Iris pigment epithelial cell (primary cell): ENCODE measurements around the gene RDX.
"Not testable (repeated sequence)": the region's sequence is repeated elsewhere in the genome, so short reads cannot be mapped to it uniquely, and the experiment has no call there.

Source experiments
- DNase-seq: peaks from one replicate; pipeline ENCODE4 v3.0.0-alpha.2; 2011; ENCODE audit warnings: low read depth

Gene RDX

DNA sequence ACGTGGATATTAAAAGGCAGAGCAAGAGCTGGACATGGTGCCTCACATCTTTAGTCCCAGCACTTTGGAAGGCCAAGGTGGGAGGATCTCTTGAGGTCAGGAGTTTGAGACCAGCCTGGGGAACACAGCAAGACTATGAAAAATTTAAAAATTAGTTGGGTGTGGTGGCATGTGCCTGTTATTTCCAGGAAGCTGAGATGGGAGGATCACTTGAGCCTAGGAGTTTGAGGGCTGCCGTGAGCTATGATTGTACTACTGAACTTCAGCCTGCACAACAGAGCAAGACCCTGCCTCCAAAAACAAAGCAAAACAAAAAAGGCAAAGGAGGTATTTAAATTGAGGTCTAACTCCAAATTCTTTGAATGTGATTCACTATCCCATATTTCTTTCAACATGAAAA, 23.5 kb downstream of the RDX start:
- peak; percentile 17 for DNase-seq

DNA sequence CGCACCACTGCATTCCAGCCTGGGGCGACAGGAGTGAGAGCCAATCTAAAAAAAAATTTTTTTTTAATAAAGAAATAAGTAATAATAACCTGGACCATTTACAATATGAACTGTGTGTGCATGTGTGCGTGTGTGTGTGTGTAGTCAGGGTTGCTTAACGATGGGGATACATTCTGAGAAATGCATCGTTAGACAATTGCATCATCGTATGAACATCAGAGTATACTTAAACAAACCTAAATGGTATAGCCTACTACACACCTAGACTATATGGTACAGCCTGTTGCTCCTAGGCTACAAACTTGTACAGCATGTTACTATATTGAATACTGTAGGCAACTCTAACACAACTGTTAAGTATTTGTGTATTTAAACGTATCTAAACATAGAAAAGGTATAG, 26.4 kb downstream of the RDX start:
- no peak for DNase-seq

DNA sequence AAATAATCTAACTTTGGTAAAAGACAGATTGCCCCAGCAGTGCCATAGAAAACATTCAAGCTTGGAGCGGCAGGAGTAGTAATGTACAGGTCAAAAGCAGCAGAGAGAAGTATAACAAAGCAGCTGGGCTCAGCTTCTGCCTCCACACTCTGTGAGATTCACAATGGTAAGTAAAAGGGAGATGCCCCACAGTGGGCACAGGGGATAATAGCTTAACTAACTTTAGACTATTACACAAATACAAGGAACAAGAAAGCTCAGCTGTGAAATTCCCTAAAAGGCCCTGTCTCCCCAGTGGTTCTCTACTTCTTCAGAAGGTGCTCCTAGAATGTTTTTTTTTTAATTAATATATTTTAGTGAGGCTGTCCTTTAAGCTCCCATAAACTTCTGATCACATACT, 28.0 kb downstream of the RDX start:
- DNase-seq: no peak

DNA sequence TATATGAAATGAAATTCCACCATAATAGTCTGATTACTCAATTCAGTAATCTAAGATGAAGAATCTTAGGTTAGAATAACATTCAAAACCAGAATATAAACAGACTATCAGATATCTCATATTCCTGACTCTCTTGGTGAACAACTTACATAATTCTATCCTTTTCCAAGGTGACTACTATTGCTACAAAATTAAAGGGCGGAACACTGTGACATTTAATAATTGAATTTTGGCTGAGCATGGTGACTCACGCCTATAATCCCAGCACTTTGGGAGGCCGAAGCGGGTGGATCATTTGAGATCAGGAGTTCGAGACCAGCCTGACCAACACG, 34.4 kb downstream of the RDX start:
- DNase-seq: peak; percentile 61

DNA sequence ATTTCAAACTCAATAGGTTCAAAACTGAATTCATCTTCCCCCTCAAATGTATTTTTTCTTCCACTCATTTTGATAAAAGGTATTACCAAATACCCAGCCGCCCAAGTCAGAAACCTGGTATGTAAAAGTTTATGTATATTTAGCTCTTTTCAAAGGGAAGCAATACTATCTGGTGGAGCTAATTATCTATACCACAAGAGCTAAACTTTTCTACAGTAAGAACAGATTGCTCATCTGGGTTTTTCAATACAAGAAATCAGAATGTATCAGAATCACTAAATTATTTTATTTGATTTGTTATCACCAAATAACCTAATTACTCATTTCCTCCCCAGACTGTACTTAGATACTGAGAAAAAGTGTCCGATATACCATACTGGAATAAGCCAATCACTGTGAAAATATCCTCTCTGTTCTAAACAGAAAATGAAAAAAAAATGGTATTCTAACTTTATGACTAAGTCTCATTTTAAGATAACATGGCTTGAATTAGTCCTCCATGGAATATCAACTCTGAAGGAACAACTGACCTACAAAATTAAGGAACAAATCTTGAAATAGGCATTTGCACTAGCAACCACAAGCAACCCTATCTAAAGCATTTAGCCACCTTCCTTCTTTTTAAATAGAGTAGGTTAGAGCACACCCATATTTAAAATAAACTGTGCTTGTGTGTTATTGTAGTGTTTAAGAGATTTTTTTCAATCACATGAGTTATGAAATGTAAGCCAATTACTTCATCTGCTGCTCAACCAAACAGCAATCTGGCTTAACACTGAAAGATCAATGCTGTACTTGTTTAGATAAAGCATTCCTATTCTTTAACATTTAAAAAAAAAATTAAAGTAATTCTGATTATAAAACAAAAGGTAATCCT, 35.0 kb downstream of the RDX start:
- DNase-seq: peak; percentile 50

DNA sequence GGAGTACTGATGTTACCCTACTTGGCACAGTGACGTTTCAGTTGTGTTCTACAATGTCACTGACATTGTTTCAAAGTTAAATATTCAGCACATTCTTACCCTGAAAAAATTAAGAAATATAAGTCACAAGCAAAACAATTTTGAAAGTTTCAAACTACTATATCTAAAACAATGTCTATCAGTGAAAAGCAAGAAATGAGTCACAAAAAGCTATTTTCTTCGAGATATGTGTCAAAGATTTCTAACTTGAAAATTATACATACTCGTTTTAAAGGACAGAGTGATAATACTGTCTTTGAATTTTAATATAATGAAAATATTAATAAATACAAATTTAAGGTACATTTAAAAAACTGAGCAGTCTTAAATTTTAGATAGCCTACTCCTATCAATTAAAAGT, 42.9 kb downstream of the RDX start:
- no peak for DNase-seq

DNA sequence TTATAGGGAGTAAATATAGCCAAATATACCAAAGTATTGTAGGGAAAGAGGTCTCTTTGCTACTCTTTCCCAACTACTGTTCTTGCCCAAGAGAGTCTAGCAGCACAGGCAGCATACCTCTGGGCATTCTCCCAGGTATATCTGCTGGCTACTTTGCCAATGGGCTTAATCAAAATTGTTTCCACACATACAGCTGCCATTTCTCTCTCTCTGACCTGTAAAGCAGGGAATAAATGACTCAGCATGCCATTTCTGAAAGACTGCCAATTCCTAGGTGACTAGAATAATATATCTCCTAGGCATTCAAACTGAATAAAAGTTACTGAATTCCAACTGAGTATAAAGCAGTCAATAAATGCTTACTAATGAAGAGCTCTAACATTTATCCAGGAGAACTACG, 44.6 kb downstream of the RDX start:
- peak; percentile 80 for DNase-seq

DNA sequence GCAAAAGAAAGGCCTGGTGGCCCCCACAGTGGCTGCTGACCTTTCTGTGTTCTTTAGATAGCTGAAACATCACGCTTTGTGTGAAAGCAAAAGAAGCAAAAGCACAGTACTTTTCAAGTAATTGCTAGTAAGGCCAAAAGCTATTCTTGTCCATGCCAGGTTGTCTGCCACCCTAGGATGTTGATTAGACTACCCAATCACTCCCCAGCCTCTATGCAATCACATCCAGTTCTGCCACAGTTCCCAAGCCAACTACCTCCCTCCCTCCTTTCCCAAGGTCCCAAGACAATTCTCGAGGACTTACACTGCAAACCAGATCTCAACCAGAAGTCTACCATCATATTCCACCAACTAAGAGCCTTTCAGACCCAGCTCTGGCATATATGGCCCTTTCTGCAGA, 46.2 kb downstream of the RDX start:
- no peak for DNase-seq

DNA sequence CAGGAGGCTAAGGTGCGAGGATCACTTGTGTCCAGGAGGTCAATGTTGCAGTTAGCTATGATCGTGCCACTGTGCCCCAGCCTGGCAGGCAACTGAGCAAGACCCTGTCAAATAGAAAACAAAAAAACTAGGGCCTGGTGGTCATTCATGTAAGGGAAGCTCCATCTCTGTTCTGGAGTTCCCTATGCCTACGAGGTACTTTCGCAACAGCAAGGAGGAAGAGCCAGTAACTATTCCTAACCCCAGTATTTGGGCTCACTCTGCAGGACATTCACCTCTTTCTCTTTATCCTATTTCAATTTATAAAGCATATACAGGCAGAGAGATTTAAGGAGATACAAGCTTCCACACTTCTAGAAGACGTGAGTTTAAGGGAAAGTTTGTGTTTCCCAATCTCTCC, 46.6 kb downstream of the RDX start:
- no peak for DNase-seq

DNA sequence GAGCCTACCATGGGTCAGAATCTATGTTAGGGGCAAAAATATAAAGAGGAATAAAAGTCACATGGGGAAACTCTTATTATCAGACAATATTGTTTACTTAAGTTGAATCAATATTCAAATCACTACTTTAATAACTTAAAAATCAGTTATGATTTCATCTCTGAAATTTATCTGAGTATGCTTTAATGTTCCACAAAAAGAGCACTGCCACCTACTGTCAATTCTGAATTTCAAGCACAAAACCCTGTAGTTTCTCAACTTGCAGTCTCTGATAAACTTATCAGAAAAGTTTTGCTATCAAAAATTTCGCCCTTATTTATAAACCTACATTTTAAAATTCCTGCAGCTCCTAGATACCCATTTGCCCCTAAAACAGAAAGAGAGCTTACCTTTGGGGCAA, 47.3 kb downstream of the RDX start:
- DNase-seq: no peak

DNA sequence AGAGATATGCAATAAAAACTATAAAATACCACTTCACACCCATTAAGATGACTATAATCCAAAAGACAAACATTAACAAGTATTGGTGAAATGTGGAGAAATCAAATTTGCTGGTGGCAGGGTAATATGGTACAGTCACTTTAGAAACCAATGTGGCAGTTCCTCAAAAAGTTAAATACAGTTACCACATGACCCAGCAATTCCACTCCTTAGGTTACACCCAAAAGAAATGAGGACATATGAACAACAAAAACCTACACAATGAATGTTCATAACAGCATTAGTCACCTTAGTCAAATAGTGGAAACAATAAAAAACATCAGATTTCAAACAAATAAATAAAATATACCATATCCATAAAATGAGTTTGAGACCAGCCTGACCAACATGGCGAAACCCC, 52.6 kb downstream of the RDX start:
- no peak for DNase-seq

DNA sequence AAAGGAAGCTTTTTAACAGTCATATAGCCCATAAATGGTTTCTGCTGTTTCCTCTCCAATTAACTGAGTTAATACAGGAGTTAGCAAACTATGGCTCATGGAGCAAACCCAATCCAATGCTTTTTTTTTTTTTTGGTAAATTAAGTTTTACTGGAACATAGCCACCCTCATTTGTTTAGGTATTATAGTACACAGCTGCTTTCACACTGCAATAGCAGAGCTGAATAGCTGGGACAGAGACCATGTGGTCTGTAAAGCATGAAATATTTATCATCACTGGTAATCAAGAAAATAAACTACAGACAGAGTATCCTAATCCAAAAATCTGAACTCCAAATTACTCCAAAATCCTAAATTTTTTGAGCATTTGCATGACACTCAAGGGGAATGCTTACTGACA, 53.7 kb downstream of the RDX start:
- no peak for DNase-seq

DNA sequence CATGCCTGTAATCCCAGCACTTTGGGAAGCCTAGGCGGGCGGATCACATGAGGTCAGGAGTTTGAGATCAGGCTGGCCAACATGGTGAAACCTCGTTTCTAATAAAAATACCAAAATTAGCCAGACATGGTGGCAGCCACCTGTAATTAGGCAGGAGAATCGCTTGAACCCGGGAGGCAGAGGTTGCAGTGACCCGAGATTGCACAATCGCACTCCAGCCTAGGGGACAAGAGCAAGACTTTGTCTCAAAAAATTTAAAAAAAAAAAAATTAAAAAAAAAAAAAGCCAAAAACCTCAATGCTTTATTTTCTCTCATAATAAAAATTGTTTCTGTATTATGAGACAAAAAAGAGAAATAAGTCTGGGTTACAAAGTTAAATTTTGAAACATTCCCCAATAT, 54.2 kb downstream of the RDX start:
- DNase-seq: no peak

DNA sequence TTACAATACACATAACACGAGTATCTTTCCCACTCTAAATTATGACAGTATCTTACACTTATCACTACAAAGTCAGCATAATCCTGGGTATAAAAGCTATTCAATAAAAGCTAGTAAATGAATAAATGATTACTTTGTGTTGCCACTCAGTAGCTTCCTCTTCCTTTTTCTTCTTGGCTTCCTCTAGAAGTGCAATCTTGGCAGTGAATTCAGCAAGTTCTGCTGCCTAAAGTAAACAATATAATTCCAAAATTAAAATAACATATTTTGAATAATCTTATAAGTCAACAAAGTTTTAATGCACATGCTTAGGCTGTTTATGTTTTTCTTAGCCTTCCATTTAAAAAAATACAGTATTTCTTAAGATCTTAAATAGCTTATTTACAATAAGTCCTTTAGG, 60.4 kb downstream of the RDX start:
- DNase-seq: no peak

DNA sequence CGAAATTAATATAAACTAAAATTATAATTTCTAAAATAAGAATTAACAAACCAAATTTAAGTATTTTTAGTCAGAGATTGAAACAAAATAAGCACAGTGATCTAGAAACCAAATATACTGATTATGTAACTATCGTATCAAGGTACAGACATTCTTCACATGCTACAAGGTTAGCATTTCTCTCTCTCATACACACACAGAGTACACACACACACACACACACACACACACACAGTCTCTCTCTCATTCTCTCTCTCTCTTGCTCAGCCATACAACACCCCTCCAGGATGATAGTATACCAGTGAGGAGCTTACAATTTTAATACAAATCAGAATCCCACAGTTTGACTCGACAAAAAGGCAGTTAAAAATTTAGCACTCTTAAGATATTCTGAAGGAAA, 66.0 kb downstream of the RDX start:
- DNase-seq: no peak

DNA sequence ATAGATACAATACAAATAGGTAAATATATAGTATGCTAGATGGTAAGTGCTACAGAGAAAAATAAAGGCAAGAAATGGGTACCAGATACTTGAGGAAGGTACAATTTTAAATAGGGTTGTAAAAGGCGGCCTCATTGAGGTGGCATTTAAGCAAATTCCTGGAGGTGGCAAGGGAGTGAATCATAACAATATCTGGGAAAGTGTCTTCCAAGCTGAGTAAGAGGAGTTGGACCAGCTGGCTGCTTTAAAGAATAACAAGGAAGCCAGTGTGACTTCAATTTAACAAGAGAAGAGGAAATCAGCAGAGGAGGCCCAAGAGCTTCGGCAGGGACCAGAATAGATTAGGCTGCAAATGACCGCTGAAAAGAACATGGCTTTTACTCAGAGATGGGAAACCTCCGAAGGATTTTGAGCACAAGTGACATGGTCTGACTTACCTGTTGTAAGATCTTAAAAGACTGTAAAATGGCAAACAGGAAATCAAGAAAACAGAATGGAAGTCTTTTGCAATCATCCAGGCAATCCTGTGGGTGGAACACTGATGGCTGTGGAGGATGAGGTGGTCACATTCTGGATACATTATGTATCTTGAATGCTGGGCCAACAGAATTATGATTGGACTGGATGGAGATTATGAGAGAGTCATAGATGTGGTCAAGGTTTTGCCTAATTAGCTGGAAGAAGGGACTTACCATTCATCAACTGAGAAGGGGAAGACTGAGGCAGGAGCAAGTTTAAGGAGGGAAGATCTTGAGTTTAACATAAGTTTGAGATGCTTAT, 77.2 kb downstream of the RDX start:
- peak; percentile 65 for DNase-seq

DNA sequence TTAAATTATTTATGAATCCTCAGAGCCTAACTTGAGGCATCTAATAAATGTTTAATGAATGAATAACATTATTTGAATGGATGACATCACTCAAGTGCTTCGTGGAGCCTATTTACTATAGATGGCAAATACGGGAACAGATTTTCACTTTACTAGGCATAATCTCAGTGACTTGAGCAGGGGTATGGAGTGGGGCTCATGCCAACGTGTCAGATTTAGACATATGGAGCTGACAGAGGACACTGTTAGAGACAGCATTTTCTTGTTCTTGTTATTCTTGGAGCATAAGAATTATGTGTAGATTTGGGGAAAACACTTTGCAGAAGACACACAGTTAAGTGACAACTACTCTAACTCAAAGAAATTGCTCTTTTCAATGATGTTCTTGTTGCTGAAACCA, 78.5 kb downstream of the RDX start:
- DNase-seq: no peak

DNA sequence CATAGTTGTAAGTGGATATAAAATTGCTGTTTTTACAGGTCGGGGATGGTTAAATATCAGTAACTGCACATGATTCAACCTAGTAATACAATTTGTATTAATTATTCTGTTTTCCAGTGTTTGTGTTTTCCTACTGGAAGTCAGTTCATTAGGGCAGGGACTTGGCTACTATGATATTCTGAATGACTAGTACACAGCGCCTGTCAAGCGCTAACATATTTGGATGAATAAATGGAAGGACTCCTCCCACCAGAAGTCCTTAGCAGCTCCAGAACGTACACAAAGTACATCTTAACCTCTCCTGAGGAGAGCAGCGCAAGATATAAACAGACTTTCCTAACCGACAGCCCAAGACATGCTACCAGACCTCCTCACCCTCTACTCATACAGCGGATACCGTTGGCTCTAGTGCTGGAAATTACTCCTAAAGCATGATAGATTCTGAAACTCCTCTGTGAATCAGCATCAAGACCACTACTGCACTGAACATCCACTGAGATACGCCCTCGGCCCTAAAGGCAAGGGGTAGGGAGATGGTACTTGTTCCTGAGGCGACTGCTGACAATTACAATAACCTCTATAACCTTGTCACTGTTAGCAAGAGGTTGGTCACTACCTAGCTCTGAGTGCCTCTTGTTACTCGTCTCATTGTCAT, 79.1 kb downstream of the RDX start:
- no peak for DNase-seq

DNA sequence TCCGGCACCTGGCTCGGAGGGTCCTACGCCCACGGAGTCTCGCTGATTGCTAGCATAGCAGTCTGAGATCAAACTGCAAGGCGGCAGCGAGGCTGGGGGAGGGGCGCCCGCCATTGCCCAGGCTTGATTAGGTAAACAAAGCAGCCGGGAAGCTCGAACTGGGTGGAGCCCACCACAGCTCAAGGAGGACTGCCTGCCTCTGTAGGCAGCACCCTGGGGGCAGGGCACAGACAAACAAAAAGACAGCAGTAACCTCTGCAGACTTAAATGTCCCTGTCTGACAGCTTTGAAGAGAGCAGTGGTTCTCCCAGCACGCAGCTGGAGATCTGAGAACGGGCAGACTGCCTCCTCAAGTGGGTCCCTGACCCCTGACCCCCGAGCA, 87.1 kb downstream of the RDX start:
- not testable (repeated sequence) for DNase-seq

DNA sequence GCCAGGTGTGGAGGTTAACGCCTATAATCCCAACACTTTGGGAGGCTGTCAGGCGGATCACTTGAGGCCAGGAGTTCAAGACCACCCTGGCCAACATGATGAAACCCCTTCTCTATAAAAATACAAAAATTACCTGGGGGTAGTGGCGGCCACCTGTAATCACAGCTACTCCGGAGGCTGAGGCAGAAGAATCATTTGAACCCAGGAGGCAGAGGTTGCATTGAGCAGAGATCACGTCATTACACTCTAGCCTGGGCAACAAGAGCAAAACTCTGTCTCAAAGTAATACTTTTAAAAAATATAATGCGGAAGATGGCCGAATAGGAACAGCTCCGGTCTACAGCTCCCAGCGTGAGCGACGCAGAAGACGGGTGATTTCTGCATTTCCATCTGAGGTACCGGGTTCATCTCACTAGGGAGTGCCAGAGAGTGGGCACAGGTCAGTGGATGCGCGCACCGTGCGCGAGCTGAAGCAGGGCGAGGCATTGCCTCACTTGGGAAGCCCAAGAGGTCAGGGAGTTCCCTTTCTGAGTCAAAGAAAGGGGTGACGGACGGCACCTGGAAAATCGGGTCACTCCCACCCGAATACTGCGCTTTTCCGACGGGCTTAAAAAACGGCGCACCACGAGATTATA, 87.6 kb downstream of the RDX start:
- DNase-seq: not testable (repeated sequence)

DNA sequence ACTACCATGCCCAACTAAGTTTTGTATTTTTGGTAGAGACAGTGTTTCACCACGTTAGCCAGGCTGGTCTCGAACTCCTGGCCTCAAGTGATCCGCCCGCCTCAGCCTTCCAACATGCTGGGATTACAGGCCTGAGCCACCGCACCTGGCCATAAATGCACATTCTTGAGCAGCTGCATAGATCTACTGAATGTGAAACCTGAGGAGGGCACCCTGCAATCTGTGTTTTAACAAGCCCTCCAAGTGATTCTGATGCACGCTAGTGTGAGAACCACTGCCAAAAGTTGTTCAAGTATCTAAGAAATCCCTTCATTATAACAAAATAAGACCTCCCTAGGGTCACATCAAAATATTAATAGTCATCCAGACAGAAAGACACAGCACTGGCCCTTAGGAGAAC, 89.3 kb downstream of the RDX start:
- no peak for DNase-seq

DNA sequence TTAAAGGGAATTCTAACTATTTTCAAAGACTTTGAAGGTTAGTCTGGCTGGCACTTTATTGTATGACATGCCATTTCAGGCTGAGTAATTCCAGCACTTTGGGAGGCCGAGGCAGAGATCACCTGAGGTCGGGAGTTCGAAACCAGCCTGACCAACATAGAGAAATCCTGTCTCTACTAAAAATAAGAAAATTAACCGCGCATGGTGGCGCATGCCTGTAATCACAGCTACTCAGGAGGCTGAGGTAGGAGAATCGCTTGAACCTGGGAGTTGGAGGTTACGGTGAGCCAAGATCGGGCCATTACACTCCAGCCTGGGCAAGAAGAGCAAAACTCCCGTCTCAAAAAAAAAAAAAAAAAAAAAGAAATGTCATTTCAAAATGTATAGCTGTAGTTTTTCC, 95.6 kb downstream of the RDX start:
- no peak for DNase-seq

DNA sequence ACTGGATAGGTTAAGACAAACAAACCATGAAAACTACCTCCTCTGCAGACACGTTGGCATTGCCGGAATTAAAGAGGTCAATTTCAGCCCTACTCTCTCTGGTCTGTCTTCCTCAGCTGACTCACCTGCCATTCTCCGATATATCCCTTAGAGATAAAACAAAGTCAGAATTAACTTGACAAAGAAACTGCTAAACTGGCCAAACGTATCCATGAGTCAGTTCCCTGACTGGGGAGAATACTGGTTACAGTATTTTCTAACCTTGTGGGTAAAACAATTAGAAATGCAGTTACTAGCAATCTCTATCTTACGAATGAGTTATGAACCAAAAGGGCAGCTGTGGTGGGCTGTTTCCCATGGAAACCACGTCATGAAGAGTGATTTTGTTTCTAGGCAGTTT, 96.2 kb downstream of the RDX start:
- DNase-seq: peak; percentile 80
